Activated CD4-positive, CD25-positive, alpha-beta regulatory T cell treated with anti-CD3 and anti-CD28 coated beads, Interleukin-2, amount 50 U/mL, for 72 hours (primary cell): ENCODE data around the gene MX2.

ENCODE experiments used
- DNase-seq: peaks from one replicate; pipeline ENCODE4 v3.0.0; 2021

The MX2 gene

GRCh38 chr21:41443562-41443961 lies 81.7 kb downstream of the MX2 start:
- DNase-seq, result no peak

- no peak for DNase-seq
Measured at GRCh38 chr21:41444703-41445464, 83.1 kb downstream of the MX2 start.

GRCh38 chr21:41445465-41445862 lies 83.6 kb downstream of the MX2 start:
- DNase-seq, result no peak

GRCh38 chr21:41446586-41446985 lies 84.8 kb downstream of the MX2 start:
- no peak for DNase-seq

- no peak for DNase-seq
Measured at GRCh38 chr21:41447356-41447755, 85.5 kb downstream of the MX2 start.

- no peak for DNase-seq
Measured at GRCh38 chr21:41449613-41450012, 87.8 kb downstream of the MX2 start.

- no peak for DNase-seq
Measured at GRCh38 chr21:41451753-41452676, 90.2 kb downstream of the MX2 start.

GRCh38 chr21:41453198-41453597 lies 91.4 kb downstream of the MX2 start:
- no peak for DNase-seq

- no peak for DNase-seq
Measured at GRCh38 chr21:41453761-41454160, 91.9 kb downstream of the MX2 start.

- DNase-seq, result no peak
Measured at GRCh38 chr21:41458121-41458520, 96.3 kb downstream of the MX2 start.

- DNase-seq, result no peak
Measured at GRCh38 chr21:41458559-41458958, 96.7 kb downstream of the MX2 start.
